ENCODE results near the gene TMEM163. TPM values are rescaled to one million over a fixed set of nuclear protein-coding genes. Genes with fewer than 3 reads are reported as not detected.
"Not testable (repeated sequence)": the region's sequence is repeated elsewhere in the genome, so short reads cannot be mapped to it uniquely, and the experiment has no call there.

The TMEM163 gene
- polyA plus RNA-seq, 1 donor = 0.86 TPM

- no peak for DNase-seq (ENCODE audit: low read depth)
Measured at GRCh38 chr2:134665727-134666506, 52.9 kb downstream of the TMEM163 start.

GRCh38 chr2:134663451-134664450 lies 55.0 kb downstream of the TMEM163 start:
- DNase-seq (ENCODE audit: low read depth) = no peak

GRCh38 chr2:134662751-134663150 lies 56.0 kb downstream of the TMEM163 start:
- no peak for DNase-seq (ENCODE audit: low read depth)

- no peak for DNase-seq (ENCODE audit: low read depth)
Measured at GRCh38 chr2:134660626-134661402, 58.0 kb downstream of the TMEM163 start.

GRCh38 chr2:134659724-134660123 lies 59.1 kb downstream of the TMEM163 start:
- DNase-seq (ENCODE audit: low read depth) = no peak

- DNase-seq (ENCODE audit: low read depth) = no peak
Measured at GRCh38 chr2:134657650-134658250, 61.0 kb downstream of the TMEM163 start.

GRCh38 chr2:134656391-134656790 lies 62.4 kb downstream of the TMEM163 start:
- not testable (repeated sequence) for DNase-seq (ENCODE audit: low read depth)

GRCh38 chr2:134648586-134648985 lies 70.2 kb downstream of the TMEM163 start:
- DNase-seq (ENCODE audit: low read depth) = no peak

- no peak for DNase-seq (ENCODE audit: low read depth)
Measured at GRCh38 chr2:134647607-134648256, 71.1 kb downstream of the TMEM163 start.

GRCh38 chr2:134642938-134643337 lies 75.9 kb downstream of the TMEM163 start:
- DNase-seq (ENCODE audit: low read depth) = no peak

GRCh38 chr2:134640494-134640893 lies 78.3 kb downstream of the TMEM163 start:
- no peak for DNase-seq (ENCODE audit: low read depth)

- no peak for DNase-seq (ENCODE audit: low read depth)
Measured at GRCh38 chr2:134639265-134639664, 79.5 kb downstream of the TMEM163 start.

- DNase-seq (ENCODE audit: low read depth) = no peak
Measured at GRCh38 chr2:134636714-134637113, 82.1 kb downstream of the TMEM163 start.

GRCh38 chr2:134634054-134634753 lies 84.6 kb downstream of the TMEM163 start:
- DNase-seq (ENCODE audit: low read depth) = no peak

- DNase-seq (ENCODE audit: low read depth) = no peak
Measured at GRCh38 chr2:134630504-134631159, 88.2 kb downstream of the TMEM163 start.

- DNase-seq (ENCODE audit: low read depth) = no peak
Measured at GRCh38 chr2:134628453-134628852, 90.3 kb downstream of the TMEM163 start.

GRCh38 chr2:134626781-134627180 lies 92.0 kb downstream of the TMEM163 start:
- DNase-seq (ENCODE audit: low read depth) = no peak

- no peak for DNase-seq (ENCODE audit: low read depth)
Measured at GRCh38 chr2:134625311-134625710, 93.5 kb downstream of the TMEM163 start.

GRCh38 chr2:134623796-134624195 lies 95.0 kb downstream of the TMEM163 start:
- no peak for DNase-seq (ENCODE audit: low read depth)

GRCh38 chr2:134623046-134623445 lies 95.8 kb downstream of the TMEM163 start:
- DNase-seq (ENCODE audit: low read depth) = no peak
